Inflammatory macrophage treated with lipopolysaccharide for 1 hour (primary cell): ENCODE data around the gene PITX1.

Experiments
- DNase-seq, 2 donors: peaks; one replicate each; pipeline ENCODE4 v3.0.0-alpha.2; 2020 to 2022

The PITX1 gene

GRCh38 chr5:135040333-135041144, 6.5 kb upstream of the PITX1 start:
- no peak for DNase-seq

GRCh38 chr5:135040034-135040332, 6.0 kb upstream of the PITX1 start:
- no peak for DNase-seq

- DNase-seq = no peak
Measured at GRCh38 chr5:135039271-135040033, 5.4 kb upstream of the PITX1 start.

- no peak for DNase-seq
Measured at GRCh38 chr5:135038813-135039270, 4.8 kb upstream of the PITX1 start.

- DNase-seq = no peak
Measured at GRCh38 chr5:135038205-135038812, 4.3 kb upstream of the PITX1 start.

GRCh38 chr5:135037519-135038204, 3.6 kb upstream of the PITX1 start:
- no peak for DNase-seq

GRCh38 chr5:135036405-135036804, 2.4 kb upstream of the PITX1 start:
- no peak for DNase-seq

- DNase-seq = no peak
Measured at GRCh38 chr5:135035678-135036030, 1.6 kb upstream of the PITX1 start.

GRCh38 chr5:135034963-135035677, 1.1 kb upstream of the PITX1 start:
- no peak for DNase-seq

- no peak for DNase-seq
Measured at GRCh38 chr5:135034236-135034962, 371 bp upstream of the PITX1 start.

GRCh38 chr5:135032999-135033861, 798 bp downstream of the PITX1 start:
- DNase-seq = peak in 1 of 2 donors; percentile 31

- DNase-seq = no peak
Measured at GRCh38 chr5:135032695-135032998, 1.4 kb downstream of the PITX1 start.

GRCh38 chr5:135031813-135032694, 2.0 kb downstream of the PITX1 start:
- no peak for DNase-seq

- peak in 1 of 2 donors; percentile 22 for DNase-seq
Measured at GRCh38 chr5:135030956-135031812, 2.8 kb downstream of the PITX1 start.

- peak in 1 of 2 donors; percentile 16 for DNase-seq
Measured at GRCh38 chr5:135030123-135030955, 3.7 kb downstream of the PITX1 start.

GRCh38 chr5:135029477-135030122, 4.4 kb downstream of the PITX1 start:
- no peak for DNase-seq

GRCh38 chr5:135028791-135029476, 5.1 kb downstream of the PITX1 start:
- DNase-seq = no peak
